Adrenal gland (tissue), 5 donors: ENCODE results near the gene KLHL12.

Experiments used
- POLR2A ChIP-seq, 2 donors: fragments of 450-650 bp; IDR thresholded peaks; one replicate each; pipeline ENCODE4 v1.6.1; 2017; ENCODE audit warnings: antibody characterized with exemption in 2 of 2, mild to moderate bottlenecking in 2 of 2, moderate library complexity in 1 of 2
- TF ChIP-seq, protein P1 (sequence below), 6 experiments: fragments of 450-650 bp in 4 of 6; fragments of 200-600 bp in 2 of 6; sonication (generic) in 1 of 6; IDR thresholded peaks; 1 replicate in 5 of 6; 2 replicates in 1 of 6; pipeline versions ENCODE4 v1.5.1 to v1.8.0; 2016 to 2021; ENCODE audit warnings: antibody characterized with exemption in 6 of 6, mild to moderate bottlenecking in 2 of 6, moderate library complexity in 1 of 6
- donor health status: DM: no; HTN: no; CAD: no.

GRCh38 chr1:202862679-202863560 is 64.1 kb downstream of the KLHL12 start:
- TF ChIP-seq, protein P1, sequence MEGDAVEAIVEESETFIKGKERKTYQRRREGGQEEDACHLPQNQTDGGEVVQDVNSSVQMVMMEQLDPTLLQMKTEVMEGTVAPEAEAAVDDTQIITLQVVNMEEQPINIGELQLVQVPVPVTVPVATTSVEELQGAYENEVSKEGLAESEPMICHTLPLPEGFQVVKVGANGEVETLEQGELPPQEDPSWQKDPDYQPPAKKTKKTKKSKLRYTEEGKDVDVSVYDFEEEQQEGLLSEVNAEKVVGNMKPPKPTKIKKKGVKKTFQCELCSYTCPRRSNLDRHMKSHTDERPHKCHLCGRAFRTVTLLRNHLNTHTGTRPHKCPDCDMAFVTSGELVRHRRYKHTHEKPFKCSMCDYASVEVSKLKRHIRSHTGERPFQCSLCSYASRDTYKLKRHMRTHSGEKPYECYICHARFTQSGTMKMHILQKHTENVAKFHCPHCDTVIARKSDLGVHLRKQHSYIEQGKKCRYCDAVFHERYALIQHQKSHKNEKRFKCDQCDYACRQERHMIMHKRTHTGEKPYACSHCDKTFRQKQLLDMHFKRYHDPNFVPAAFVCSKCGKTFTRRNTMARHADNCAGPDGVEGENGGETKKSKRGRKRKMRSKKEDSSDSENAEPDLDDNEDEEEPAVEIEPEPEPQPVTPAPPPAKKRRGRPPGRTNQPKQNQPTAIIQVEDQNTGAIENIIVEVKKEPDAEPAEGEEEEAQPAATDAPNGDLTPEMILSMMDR (IDR thresholded peaks at IDR 0.05), result no peak
- no peak for TF ChIP-seq POLR2A (IDR thresholded peaks at IDR 0.05)
